Tibial nerve (tissue), 4 donors: ENCODE measurements around the gene ANO10. TPM values are rescaled to one million over a fixed set of nuclear protein-coding genes. Genes with fewer than 3 reads are reported as not detected.

Source experiments
- DNase-seq, 2 donors: peaks; one replicate each; pipeline ENCODE4 v3.0.0-alpha.2; 2019; ENCODE audit warnings: low spot score in 2 of 2
- H3K27ac ChIP-seq, 4 donors: fragments of 200-600 bp; sonication (generic) in 3 of 4; one replicate each; pipeline ENCODE4 v1.5.1; 2017 to 2019; ENCODE audit warnings: mild to moderate bottlenecking in 1 of 4
- H3K27me3 ChIP-seq, 2 donors: fragments of 200-600 bp; sonication (generic) in 1 of 2; one replicate each; pipeline versions ENCODE4 v1.5.1 to v1.6.0; 2017 to 2019
- H3K36me3 ChIP-seq, 3 donors: fragments of 200-600 bp; sonication (generic); one replicate each; pipeline ENCODE4 v1.5.1; 2018 to 2019
- H3K4me1 ChIP-seq, 4 donors: fragments of 200-600 bp; sonication (generic) in 3 of 4; one replicate each; pipeline ENCODE4 v1.5.1; 2017 to 2019
- H3K4me3 ChIP-seq, 4 donors: fragments of 200-600 bp; sonication (generic) in 3 of 4; one replicate each; pipeline ENCODE4 v1.5.1; 2017 to 2019; ENCODE audit warnings: mild to moderate bottlenecking in 1 of 4, moderate library complexity in 1 of 4
- H3K9me3 ChIP-seq, 4 donors: fragments of 200-600 bp; sonication (generic) in 3 of 4; one replicate each; pipeline ENCODE4 v1.5.1; 2017 to 2019
- EP300 ChIP-seq, 2 donors: sonication (generic); formaldehyde crosslinking; IDR thresholded peaks; one replicate each; pipeline ENCODE4 v1.6.1; 2017; ENCODE audit warnings: antibody characterized with exemption in 2 of 2, mild to moderate bottlenecking in 1 of 2
- POLR2A ChIP-seq, 2 donors: fragments of 450-650 bp; IDR thresholded peaks; one replicate each; pipeline ENCODE4 v1.6.1; 2017; ENCODE audit warnings: antibody characterized with exemption in 2 of 2, mild to moderate bottlenecking in 2 of 2, moderate library complexity in 2 of 2
- WGBS, 2 donors: methylation state at CpG; one replicate each; pipeline ENCODE4 v1.1.5; 2018; 5-methylcytosine and 5-hydroxymethylcytosine counted together
- total RNA-seq, 4 donors: library from RNA; depleted of rRNA; stranded (reverse); fragments of >200 nt; gene quantifications; one replicate each; pipeline ENCODE4 v1.1.0, GENCODE V29; 2016
- TF ChIP-seq, protein P1 (sequence below), 5 experiments: fragments of 200-600 bp in 3 of 5; fragments of 450-650 bp in 2 of 5; sonication (generic) in 3 of 5; IDR thresholded peaks; one replicate each; pipeline ENCODE4 v1.5.1; 2016 to 2019; ENCODE audit warnings: antibody characterized with exemption in 5 of 5, mild to moderate bottlenecking in 3 of 5, moderate library complexity in 2 of 5

ANO10 gene
- total RNA-seq, 4 donors from 2014 or later, result 19.4 to 28.8 (median 21.2) TPM

DNA sequence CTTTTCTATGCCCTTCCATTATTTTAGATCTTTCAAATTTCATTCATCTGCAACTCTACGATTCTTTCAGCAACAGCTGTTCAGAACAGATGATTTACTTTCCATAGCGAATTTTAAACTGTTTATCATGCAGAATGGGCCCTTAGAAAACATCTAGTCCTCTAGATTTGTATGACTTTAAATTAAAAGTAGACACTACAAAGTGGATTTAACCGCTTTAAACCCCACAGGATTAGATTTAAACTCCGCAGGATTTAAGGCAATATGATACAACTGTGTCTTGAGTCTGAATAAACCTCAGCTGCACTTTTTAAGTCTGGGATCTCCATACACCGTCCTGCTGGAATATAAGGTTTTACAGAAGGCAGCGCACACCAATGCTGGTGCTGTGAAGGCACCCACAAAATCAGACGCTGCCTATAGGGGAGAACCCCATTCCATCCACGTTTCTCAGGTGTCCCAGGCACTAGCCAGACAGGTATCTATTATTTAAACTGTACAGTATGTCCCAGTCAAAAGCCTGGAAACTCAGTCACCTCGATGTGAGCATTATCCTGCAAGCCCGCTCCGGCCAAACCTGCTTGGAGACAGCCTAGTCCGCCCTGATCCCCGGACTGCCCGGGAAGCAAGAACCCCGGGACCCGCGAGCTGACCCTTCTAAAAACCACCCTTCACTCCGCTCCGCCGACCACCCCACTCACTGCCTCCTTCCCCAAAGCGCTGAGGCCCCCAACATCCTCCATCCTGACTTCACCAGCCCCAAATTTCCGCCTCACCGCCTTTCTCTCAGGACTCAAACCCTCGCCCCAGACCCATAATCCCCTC, 768 bp downstream of the ANO10 start:
- Histone ChIP-seq H3K9me3 (no peaks in the 10 kb centered on the region), H3K4me3 (peak overlapping the region; percentile 75 to 94 (median 83)), H3K4me1 (peaks cover 0 to 18% (median 3%) of the 10 kb centered on the region in 4 donors), H3K27ac (peak overlapping the region; percentile 87 to 94 (median 92)), H3K36me3 (no peaks in the 10 kb centered on the region), H3K27me3 (no peaks in the 10 kb centered on the region)
- WGBS, 2 donors, result 9 to 10% methylated on average over 24 of the region's 24 CpGs
- TF ChIP-seq, protein P1, sequence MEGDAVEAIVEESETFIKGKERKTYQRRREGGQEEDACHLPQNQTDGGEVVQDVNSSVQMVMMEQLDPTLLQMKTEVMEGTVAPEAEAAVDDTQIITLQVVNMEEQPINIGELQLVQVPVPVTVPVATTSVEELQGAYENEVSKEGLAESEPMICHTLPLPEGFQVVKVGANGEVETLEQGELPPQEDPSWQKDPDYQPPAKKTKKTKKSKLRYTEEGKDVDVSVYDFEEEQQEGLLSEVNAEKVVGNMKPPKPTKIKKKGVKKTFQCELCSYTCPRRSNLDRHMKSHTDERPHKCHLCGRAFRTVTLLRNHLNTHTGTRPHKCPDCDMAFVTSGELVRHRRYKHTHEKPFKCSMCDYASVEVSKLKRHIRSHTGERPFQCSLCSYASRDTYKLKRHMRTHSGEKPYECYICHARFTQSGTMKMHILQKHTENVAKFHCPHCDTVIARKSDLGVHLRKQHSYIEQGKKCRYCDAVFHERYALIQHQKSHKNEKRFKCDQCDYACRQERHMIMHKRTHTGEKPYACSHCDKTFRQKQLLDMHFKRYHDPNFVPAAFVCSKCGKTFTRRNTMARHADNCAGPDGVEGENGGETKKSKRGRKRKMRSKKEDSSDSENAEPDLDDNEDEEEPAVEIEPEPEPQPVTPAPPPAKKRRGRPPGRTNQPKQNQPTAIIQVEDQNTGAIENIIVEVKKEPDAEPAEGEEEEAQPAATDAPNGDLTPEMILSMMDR (IDR thresholded peaks at IDR 0.05), result no peak
- TF ChIP-seq POLR2A (IDR thresholded peaks at IDR 0.05), result no peak
- TF ChIP-seq EP300 (IDR thresholded peaks at IDR 0.05), result no peak
- peak in 1 of 2 donors; percentile 28 for DNase-seq

DNA sequence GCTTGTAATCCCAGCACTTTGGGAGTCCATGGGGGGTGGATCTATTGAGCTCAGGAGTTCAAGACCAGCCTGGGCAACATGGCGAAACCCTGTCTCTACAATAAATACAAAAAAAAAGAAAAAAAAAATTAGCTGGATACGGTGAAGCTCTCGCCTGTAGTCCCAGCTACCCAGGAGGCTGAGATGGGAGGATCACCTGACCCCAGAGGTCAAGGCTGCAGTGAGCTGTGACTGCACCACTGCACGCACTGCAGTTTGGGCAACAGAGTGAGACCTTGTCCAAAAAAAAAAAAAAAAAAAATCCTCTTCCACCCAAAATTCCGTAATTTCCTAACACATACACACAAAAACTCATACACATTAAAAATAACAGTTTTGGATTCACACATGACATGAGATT, 2.2 kb downstream of the ANO10 start:
- peaks cover 0 to 18% (median 3%) of the 10 kb centered on the region in 4 donors for H3K4me1 ChIP-seq
- 89 to 92% methylated on average over 5 of the region's 5 CpGs for WGBS, 2 donors
- H3K9me3 ChIP-seq, result no peaks in the 10 kb centered on the region
- no peak overlapping the region for H3K27ac ChIP-seq
- no peak for DNase-seq
- H3K4me3 ChIP-seq, result no peak overlapping the region
- H3K27me3 ChIP-seq, result no peaks in the 10 kb centered on the region
- H3K36me3 ChIP-seq, result no peaks in the 10 kb centered on the region
- TF ChIP-seq POLR2A (IDR thresholded peaks at IDR 0.05) (no peak), EP300 (IDR thresholded peaks at IDR 0.05) (no peak)
- TF ChIP-seq, protein P1 (IDR thresholded peaks at IDR 0.05), result no peak

DNA sequence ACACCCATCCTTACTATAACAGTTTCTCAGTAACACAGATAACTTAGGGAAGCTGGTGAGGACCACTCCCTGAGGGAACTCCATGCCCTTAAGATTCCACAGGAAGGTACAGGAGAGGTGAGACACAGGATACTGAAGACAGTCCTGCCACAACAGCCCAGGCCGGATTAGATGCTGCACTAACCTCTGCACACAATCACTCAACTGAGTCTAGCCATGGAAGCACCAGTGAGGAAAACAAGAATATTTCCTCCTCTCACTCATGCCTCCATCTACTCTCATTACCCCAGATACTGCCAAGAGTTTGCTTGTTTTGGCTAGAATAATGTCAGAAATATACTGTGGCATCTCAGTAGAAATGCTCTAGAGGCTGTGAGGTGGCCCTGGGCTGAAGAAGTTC, 3.7 kb downstream of the ANO10 start:
- WGBS, 2 donors, result 81 to 100% methylated on average over 1 of the region's 1 CpG
- no peaks in the 10 kb centered on the region for H3K27me3 ChIP-seq
- DNase-seq, result no peak
- H3K4me3 ChIP-seq, result no peak overlapping the region
- TF ChIP-seq EP300 (IDR thresholded peaks at IDR 0.05), result no peak
- TF ChIP-seq, protein P1 (IDR thresholded peaks at IDR 0.05), result no peak
- no peak for TF ChIP-seq POLR2A (IDR thresholded peaks at IDR 0.05)
- H3K36me3 ChIP-seq, result no peaks in the 10 kb centered on the region
- H3K4me1 ChIP-seq, result peaks cover 0 to 18% (median 3%) of the 10 kb centered on the region in 4 donors
- no peaks in the 10 kb centered on the region for H3K9me3 ChIP-seq
- no peak overlapping the region for H3K27ac ChIP-seq

DNA sequence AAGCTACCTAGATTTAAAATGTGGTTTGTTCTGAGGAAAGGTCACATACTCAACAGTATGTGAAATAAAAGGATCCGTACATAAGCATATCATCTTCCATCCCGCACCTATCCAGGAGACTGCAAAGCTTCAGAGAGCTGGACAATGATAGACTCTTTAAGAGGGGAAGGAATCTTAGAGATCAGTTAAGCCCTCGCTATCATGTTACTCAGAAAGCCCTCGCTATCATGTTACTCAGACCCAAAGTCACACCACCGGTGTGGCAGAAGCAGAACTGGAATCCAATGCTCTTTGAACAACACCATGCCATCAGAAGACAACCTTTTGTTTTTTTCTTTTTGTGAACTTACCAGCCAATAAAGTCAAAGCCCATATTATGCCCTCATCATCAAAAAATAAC, 5.8 kb downstream of the ANO10 start:
- Histone ChIP-seq H3K4me3 (no peak overlapping the region), H3K4me1 (peaks cover 0 to 7% (median 0%) of the 10 kb centered on the region in 4 donors), H3K36me3 (no peaks in the 10 kb centered on the region), H3K9me3 (no peaks in the 10 kb centered on the region), H3K27ac (no peak overlapping the region), H3K27me3 (no peaks in the 10 kb centered on the region)
- TF ChIP-seq, protein P1 (IDR thresholded peaks at IDR 0.05), result no peak
- TF ChIP-seq POLR2A (IDR thresholded peaks at IDR 0.05) (no peak), EP300 (IDR thresholded peaks at IDR 0.05) (no peak)
- no peak for DNase-seq
- 90% methylated on average over 5 of the region's 5 CpGs for WGBS, 2 donors

DNA sequence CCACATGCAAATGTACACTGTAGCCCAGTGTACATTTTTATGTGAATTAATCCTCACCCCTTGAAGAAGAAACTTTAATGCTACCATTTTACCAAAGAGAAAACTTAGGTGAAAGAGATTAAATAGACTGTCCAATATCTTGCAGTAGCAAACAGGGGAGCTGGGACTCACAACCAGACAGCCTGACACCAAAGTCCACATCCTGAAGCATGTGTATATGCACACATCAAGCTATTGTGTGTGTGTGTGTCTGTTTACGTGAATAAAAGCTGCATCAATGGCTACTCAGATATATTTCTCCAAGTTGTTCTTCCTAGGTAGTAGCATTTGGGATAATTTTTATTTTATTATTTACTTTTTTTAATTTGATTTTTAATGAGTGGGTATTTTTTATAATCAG, 6.7 kb downstream of the ANO10 start:
- TF ChIP-seq EP300 (IDR thresholded peaks at IDR 0.05), result no peak
- no peak for TF ChIP-seq POLR2A (IDR thresholded peaks at IDR 0.05)
- TF ChIP-seq, protein P1 (IDR thresholded peaks at IDR 0.05), result no peak
- 94 to 100% methylated on average over 1 of the region's 1 CpG for WGBS, 2 donors
- H3K36me3 ChIP-seq, result no peaks in the 10 kb centered on the region
- no peak for DNase-seq
- no peaks in the 10 kb centered on the region for H3K4me1 ChIP-seq
- H3K9me3 ChIP-seq, result no peaks in the 10 kb centered on the region
- no peak overlapping the region for H3K4me3 ChIP-seq
- no peak overlapping the region for H3K27ac ChIP-seq
- no peaks in the 10 kb centered on the region for H3K27me3 ChIP-seq
